C4-2B (cell line): Measurements from ENCODE around the gene ZNF277.

Source experiments
- CTCF ChIP-seq: fragments of 450-650 bp; conservative IDR thresholded peaks from 2 replicates; pipeline ENCODE4 v1.5.1; 2017; ENCODE audit warnings: mild to moderate bottlenecking
- ZFX ChIP-seq: fragments of 450-650 bp; IDR thresholded peaks from 2 replicates; pipeline ENCODE4 v1.6.1; 2017

- TF ChIP-seq CTCF, result no peak
- no peak for TF ChIP-seq ZFX
Measured at GRCh38 chr7:112306903-112307302, 100.4 kb downstream of the ZNF277 start.
